GM18502 (cell line): ENCODE data around the gene NDRG4.

Source experiments
- ATAC-seq: cut with Tn5 transposase; IDR thresholded peaks from one replicate; pipeline ENCODE4 v1.9.1; 2021; ENCODE audit warnings: mild to moderate bottlenecking; ENCODE audit not compliant: unreplicated experiment, poor library complexity

Gene NDRG4

DNA sequence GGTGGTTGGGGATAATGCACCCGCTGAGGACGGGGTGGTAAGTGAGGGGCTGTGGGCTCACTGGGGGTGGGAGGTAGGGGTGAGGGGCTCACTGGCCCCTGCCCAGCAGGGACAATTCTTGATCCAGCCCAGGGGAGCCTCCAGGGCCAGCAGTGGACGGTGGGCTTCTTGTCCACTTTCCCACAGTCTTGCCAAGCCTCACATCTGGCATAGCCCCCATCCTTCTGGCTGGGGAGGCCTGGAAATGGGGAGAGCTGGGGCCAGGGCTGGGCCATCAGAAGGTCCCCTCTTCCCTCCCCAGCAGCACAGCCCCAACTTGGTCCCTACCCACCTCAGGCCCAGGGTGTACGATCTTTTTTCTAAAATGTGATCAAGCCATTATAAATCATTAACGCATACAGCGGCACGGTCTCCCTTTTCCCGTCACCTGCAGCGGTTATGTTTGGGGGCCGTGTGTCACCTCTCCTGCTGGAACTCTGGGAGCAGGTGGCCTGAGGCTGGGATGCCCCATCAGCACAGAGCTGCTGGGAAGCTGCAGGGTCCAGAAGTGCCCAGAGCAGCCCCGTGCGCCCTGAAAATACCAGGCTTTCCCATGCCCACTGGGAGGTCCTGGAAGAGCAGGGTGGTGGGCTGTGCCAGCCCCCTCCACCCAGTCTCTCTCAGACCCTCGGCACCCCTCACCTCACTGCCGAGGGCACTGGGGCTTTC is 8.2 kb downstream of the NDRG4 start:
- ATAC-seq: no peak

DNA sequence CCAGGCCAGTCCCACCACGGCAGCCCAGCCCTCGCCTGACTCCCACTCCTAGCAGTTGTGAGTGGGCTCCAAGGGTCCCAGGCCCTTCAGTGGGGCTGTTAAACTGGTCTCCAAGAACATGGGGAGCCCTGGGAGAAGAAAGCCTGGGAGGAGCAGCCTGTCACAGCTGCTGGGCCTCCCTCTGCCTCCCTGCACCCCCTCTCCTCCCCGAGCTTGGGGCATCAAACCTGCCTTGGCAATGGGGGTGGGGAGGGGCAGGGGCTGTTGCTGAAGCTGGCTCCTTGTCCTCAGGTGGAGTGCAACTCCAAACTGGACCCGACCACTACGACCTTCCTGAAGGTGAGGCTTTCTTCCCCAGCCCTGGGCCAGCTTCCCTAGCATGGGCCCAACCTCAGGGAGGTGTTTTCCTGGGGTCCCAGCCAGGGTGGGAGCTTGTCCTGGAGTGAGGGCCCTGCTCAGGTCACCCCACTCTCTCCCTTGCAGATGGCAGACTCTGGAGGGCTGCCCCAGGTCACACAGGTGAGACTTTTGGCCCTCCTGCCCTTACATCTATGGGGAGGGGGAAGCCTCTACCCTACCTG is 8.8 kb downstream of the NDRG4 start:
- ATAC-seq: no peak

DNA sequence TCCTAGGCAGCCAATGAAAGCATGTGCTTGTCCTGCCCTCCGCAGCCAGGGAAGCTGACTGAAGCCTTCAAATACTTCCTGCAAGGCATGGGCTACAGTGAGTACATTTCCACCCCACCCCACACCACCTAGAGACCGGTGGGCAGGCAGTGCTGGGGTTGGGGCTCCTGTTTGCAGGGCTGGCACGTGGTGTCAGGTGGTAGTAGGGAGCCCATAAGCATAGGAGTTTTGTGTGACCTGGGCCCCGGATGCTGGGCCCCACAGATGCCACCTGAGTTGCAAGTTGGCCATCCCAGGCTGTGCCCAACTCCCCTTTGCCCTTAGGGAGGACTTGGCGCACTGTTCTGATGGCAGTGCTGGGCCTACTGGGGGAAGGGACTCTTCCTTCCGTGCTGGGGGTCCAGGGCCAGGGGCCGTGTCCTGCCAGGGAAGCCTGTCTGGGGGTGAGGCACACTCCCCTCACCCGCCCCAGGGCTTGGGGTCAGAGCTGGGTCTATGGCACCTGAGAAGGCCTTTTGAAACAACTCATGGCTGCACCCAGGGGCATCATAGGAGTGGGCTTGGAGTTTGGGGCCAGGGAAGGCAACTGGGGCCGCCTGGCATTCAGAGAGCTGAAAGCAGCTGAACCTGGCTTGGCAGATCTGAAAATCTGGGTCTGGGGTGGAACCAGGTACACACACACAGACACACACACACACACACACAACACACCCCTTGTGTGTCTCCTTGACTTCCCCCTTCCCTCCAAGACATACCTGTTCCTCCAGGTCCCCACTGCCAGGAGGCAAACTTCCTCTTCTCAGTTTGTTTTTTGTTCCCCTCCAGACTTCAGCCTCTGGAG is 9.5 kb downstream of the NDRG4 start:
- ATAC-seq: no peak

DNA sequence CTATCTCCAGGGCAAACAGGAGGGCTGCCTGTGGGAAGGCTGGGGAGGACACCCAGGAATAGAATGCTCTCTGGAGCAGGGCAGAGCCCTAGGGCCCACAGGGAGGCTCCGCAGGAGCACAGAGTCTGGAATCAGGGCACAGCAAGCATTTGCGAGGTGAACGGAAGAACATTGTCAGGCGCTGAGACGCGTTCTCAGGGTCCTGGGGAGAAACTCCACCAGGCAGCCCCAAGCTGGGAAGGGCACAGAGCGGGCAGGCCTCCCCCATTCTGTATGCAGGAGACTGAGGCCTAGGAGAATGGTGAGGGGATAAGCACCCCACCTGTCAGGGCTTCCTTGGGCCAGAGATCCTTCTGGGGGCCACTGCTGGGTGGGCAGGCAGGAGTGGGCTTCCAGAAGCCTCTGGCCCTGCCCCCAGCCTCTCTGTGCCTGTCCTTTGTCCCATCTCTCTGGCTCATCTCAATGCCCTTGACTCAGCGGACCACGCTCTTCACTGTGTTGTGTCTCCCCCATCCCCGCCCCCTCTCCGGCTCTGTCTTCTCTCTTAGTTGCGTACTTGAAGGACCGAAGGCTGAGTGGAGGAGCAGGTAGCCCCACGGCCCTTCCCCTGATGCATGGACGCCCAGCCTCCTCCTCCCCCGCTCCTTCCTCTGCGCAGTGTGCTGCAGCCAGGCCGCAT is 10.3 kb downstream of the NDRG4 start:
- ATAC-seq: no peak

- no peak for ATAC-seq
Observed at GRCh38 chr16:58510776-58511628, 11.1 kb downstream of the NDRG4 start.

DNA sequence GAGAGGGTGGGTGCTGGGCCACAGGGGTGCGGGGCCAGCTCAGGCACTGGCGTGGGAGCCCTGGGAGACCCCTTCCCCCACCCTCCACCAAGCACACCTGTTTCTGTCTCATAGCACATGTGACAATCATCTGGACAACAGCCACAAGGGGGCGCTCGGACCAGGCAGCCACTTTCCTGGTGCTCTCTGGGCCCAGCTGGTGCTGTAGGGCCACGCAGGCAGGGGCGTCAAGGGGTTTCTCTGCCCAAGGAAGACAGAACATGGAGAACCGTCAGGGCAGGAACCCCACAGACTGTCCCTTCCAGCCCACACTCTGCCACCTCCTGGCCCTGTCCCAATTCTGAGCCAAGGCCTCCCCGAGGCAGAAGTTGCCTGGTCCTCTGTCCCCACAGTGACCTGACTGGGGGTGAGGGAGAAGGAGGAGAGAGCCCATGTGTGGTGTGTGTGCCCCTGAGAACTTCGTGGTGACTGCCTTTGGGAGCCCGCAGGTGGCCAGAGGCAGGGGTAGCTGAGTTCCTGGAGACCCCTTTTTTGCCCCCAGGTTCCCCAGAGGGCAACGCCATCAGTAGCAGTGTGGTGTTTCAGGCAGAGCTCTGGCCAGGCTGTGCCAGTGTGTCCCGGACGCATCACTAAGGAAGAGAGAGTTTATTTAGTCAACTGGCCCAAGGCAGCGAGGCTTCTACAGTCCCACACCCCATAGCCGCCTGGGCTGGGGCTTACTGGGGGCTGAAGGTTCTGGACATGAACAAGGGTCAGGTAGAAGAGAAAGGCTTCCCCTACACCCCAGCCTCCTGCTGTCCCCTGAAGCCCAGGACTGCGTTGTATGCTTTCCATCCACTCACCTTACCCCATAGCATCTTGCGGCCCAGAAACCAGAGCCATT is 12.2 kb downstream of the NDRG4 start:
- peak; percentile 38 for ATAC-seq

GRCh38 chr16:58513874-58514273 is 13.9 kb downstream of the NDRG4 start:
- no peak for ATAC-seq

GRCh38 chr16:58515125-58515870 is 15.4 kb downstream of the NDRG4 start, which contains the start of gene SETD6:
Gene SETD6 (plus strand): TSS chr16:58515517. CDS start chr16:58515538, 21 bp downstream.
- ATAC-seq: peak; percentile 71

DNA sequence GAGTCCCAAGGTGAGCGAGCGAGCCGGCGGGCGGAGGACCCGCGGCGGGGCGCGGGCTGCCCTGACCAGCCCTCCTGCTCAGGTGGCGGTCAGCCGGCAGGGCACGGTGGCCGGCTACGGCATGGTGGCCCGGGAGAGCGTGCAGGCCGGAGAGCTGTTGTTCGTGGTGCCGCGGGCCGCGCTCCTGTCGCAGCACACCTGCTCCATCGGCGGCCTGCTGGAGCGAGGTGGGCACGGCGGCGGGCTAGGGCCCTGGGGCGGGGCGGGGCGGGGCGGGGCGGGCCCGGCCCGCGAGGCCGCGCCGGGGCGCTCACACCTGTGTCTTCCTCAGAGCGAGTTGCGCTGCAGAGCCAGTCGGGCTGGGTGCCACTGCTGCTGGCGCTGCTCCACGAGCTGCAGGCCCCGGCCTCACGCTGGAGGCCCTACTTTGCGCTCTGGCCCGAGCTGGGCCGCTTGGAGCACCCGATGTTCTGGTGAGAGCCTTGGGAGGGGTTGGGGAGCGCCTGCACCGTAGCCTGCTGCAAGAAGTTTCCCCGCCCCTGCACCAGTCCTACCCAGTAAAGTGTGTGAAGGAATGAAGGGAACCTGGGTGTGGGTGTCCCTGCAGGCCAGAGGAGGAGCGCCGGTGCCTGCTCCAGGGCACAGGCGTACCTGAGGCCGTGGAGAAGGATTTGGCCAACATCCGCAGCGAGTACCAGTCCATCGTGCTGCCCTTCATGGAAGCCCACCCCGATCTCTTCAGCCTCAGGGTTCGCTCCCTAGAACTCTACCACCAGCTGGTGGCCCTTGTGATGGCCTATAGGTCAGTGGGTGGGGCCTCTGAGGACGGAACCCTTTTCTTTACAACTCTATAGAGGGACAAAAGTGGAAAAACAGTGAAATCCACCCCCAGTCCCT is 16.2 kb downstream of the NDRG4 start:
- ATAC-seq: peak; percentile 31

DNA sequence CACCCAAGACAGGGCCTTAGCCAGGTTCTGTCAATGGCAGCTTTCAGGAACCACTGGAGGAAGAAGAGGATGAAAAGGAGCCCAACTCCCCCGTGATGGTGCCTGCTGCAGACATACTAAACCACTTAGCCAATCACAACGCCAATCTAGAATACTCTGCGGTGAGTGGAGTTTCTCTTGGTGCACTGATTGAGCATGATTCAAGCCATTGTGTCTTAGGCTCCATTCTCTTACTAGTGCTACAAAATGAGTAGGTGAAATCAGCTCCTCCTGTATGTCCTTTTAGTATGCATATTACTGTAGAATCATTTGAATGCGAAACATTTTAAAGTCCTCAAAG is 16.8 kb downstream of the NDRG4 start:
- no peak for ATAC-seq

DNA sequence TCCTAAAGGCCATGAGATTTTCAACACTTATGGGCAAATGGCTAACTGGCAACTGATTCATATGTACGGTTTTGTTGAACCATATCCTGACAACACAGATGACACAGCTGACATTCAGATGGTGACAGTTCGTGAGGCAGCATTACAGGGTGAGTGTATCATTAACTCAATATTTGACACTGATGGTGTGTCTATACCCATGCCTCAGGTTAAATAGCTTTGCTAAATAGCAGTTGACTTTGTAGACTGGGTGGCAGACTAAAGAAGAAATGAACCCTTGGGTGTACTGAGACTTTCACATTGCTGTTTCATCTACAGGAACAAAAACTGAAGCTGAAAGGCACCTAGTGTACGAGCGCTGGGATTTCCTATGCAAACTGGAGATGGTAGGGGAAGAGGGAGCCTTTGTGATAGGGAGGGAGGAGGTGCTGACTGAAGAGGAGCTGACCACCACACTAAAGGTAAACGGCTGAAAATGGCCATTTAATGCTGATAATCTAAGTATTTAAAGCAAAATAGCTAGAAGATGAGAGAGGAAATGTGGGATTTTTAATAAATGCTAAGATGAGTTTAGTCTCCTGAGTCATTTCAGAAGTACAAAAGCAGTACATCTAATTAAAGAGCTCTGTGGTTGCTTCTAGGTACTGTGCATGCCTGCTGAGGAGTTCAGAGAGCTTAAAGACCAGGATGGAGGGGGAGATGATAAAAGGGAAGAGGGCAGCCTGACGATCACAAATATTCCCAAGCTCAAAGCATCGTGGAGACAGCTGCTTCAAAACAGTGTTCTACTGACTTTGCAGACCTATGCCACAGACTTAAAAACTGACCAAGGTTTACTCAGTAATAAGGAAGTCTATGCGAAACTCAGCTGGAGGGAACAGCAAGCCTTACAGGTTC is 18.4 kb downstream of the NDRG4 start:
- peak; percentile 55 for ATAC-seq

DNA sequence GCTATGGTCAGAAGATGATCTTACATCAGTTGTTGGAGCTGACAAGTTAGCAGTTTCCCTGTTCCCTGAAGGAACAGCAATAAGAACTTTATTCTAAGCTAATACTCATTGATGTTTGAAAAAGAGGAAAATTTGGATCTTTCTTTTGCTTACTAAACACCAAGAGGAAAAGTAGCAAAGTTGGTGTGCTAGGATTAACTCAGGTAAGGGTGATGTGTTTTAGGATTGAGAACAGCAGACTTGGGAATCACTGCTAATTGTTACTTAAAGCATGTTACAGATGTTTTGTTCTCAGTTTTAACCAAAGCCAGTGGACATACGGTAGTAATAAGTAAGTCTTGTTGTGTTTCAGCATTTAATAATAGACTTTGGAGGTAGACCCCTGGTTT is 19.0 kb downstream of the NDRG4 start:
- no peak for ATAC-seq

GRCh38 chr16:58519707-58520106 is 19.8 kb downstream of the NDRG4 start:
- no peak for ATAC-seq

GRCh38 chr16:58530179-58530578 is 30.2 kb downstream of the NDRG4 start:
- ATAC-seq: no peak

- ATAC-seq: no peak
Observed at GRCh38 chr16:58532414-58532813, 32.5 kb downstream of the NDRG4 start.

DNA sequence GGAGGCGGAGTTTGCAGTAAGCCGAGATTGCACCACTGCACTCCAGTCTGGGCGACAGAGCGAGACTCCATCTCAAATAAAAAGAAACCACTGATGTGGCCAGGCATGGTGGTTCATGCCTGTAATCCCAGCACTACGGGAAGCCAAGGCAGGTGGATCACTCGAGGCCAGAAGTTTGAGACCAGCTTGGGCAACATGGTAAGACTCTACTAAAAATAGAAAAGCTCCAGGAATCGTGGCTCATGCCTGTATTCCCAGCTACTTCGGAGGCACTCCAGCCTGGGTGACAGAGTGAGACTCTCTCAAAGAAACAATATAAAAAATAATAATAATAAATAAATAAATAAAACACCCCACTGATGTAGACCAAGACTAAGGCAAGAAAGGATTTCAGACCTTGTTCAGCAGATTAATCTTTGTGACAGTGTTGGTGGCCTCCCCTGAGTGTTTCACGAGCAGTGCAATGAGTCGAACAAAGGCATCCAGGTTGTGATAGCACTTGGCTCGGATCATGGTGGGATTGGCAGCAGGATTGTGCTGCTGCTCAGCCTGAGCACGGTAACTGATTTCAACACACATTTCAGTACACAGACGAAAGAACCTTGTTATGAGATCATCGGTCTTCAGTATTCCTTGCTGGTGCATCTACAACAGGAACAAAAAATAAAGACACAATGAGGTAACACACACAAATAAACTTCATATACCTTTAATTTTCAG is 34.0 kb downstream of the NDRG4 start:
- no peak for ATAC-seq
